GM19467 (cell line): ENCODE measurements around the gene GSE1.

Source experiments
- ATAC-seq: cut with Tn5 transposase; IDR thresholded peaks from one replicate; pipeline ENCODE4 v1.9.1; 2021; ENCODE audit warnings: mild to moderate bottlenecking, moderate library complexity; ENCODE audit not compliant: unreplicated experiment

Gene GSE1

GRCh38 chr16:85616607-85617321 is 3.6 kb downstream of the GSE1 start:
- ATAC-seq, result no peak

GRCh38 chr16:85617948-85618347 is 4.8 kb downstream of the GSE1 start:
- no peak for ATAC-seq

GRCh38 chr16:85618521-85618920 is 5.4 kb downstream of the GSE1 start:
- no peak for ATAC-seq

- ATAC-seq, result no peak
These were observed 6.2 kb downstream of the GSE1 start for GRCh38 chr16:85619101-85619891.

- no peak for ATAC-seq
These were observed 7.3 kb downstream of the GSE1 start for GRCh38 chr16:85620374-85620773.

GRCh38 chr16:85621698-85622428 is 8.7 kb downstream of the GSE1 start:
- ATAC-seq, result no peak

- ATAC-seq, result no peak
These were observed 9.6 kb downstream of the GSE1 start for GRCh38 chr16:85622683-85623082.

GRCh38 chr16:85623250-85623649 is 10.1 kb downstream of the GSE1 start:
- no peak for ATAC-seq

GRCh38 chr16:85623997-85624601 is 11.0 kb downstream of the GSE1 start:
- no peak for ATAC-seq

- ATAC-seq, result no peak
These were observed 11.5 kb downstream of the GSE1 start for GRCh38 chr16:85624646-85625045.

- ATAC-seq, result no peak
These were observed 11.9 kb downstream of the GSE1 start for GRCh38 chr16:85625053-85625452.

GRCh38 chr16:85625485-85626117 is 12.5 kb downstream of the GSE1 start:
- no peak for ATAC-seq

- ATAC-seq, result no peak
These were observed 13.3 kb downstream of the GSE1 start for GRCh38 chr16:85626191-85626981.

- ATAC-seq, result no peak
These were observed 14.0 kb downstream of the GSE1 start for GRCh38 chr16:85627089-85627488.

GRCh38 chr16:85627526-85628264 is 14.6 kb downstream of the GSE1 start:
- ATAC-seq, result no peak

GRCh38 chr16:85628265-85628556 is 15.1 kb downstream of the GSE1 start:
- no peak for ATAC-seq

GRCh38 chr16:85628645-85629044 is 15.5 kb downstream of the GSE1 start:
- no peak for ATAC-seq

- ATAC-seq, result no peak
These were observed 16.2 kb downstream of the GSE1 start for GRCh38 chr16:85629326-85629725.

- ATAC-seq, result no peak
These were observed 16.7 kb downstream of the GSE1 start for GRCh38 chr16:85629853-85630252.

- no peak for ATAC-seq
These were observed 18.1 kb downstream of the GSE1 start for GRCh38 chr16:85631230-85631629.
